ENCODE data around the gene CFH. TPM values are rescaled to one million over a fixed set of nuclear protein-coding genes. Genes with fewer than 3 reads are reported as not detected.
"Not testable (repeated sequence)": the region's sequence is repeated elsewhere in the genome, so short reads cannot be mapped to it uniquely, and the experiment has no call there.

CFH gene
- total RNA-seq, 2 experiments from 2014 or later: 2.5 to 2.7 TPM

GRCh38 chr1:196791252-196791651 is 139.4 kb downstream of the CFH start:
- H3K27me3 Mint-ChIP-seq; H3K9me3 Mint-ChIP-seq; H3K4me3 Mint-ChIP-seq; CTCF ChIA-PET; H3K4me1 Mint-ChIP-seq (ENCODE audit: low read depth); H3K36me3 Mint-ChIP-seq; H3K27ac Mint-ChIP-seq; intact Hi-C loops (cut with micrococcal nuclease); POLR2A ChIA-PET; DNase-seq: not testable (repeated sequence)

- DNase-seq; H3K36me3 Mint-ChIP-seq; POLR2A ChIA-PET; CTCF ChIA-PET; H3K27ac Mint-ChIP-seq; H3K9me3 Mint-ChIP-seq; H3K27me3 Mint-ChIP-seq; H3K4me3 Mint-ChIP-seq; intact Hi-C loops (cut with micrococcal nuclease); H3K4me1 Mint-ChIP-seq (ENCODE audit: low read depth): not testable (repeated sequence)
These were observed 142.3 kb downstream of the CFH start for GRCh38 chr1:196794103-196794502.

Other genes starting within 250 kb of the CFH start
- gene KCNT2, start 43.6 kb upstream of the CFH start, total RNA-seq: not detected
- gene CFHR3, start 122.8 kb downstream of the CFH start, total RNA-seq: not detected
- gene CFHR1, start 167.7 kb downstream of the CFH start, total RNA-seq: not detected
- not detected for gene CFHR4, start 236.0 kb downstream of the CFH start, total RNA-seq